Fibroblast of skin of right quadriceps (primary cell): ENCODE results near the gene TRIP12.
"Not testable (repeated sequence)": the region's sequence is repeated elsewhere in the genome, so short reads cannot be mapped to it uniquely, and the experiment has no call there.

Experiments
- DNase-seq: peaks from one replicate; pipeline ENCODE4 v3.0.0-alpha.2; 2013

Gene TRIP12

DNA sequence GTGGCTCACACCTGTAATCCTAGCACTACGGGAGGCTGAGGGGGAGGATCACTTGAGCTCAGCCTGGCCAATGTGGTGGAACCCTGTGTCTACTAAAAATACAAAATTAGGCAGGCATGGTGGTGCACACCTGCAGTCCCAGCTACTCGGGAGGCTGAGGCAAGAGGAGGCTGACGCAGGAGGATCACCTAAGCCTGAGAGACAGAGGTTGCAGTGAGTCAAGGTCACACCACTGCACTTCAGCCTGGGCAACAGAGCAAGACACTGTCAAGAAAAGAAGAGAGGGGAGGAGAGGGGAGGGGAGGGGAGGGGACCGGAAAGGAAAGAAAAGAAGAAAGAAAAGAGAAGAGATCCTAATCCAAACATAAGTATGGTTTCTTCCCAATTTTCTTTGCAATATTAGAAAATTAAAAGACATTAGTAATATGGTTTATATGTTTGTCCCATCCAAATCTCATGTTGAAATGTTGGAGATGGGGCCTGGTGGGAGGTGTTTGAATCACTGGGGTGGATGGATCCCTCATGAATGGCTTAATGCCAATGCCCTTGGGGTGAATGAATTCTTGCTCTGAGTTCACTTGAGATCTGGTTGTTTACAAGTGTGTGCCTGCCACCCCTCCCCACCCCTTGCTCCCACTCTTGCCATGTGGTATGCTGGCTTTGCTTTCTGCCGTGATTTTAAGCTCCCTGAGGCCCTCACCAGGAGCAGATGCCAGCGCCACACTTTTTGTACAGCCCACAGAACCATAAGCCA is 50.7 kb downstream of the TRIP12 start:
- DNase-seq = no peak

DNA sequence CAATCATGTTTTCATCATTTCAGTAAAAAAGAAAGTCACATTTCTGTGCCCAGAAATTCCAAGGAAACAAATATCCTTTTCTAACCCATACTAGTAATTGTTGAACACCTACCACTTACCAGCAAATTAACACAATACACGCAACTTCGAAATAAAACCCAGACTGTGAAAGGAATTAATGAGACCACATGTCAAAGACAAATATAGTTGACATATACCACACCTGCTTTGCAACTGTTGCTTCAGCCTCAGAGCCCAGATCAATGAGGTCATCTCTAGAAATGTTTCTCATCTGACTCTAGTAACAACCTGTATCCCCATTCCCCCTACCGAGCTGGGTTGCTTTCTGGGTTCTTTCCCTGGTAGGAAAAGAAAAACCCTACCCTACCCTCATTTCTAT is 52.6 kb downstream of the TRIP12 start:
- no peak for DNase-seq

- no peak for DNase-seq
Observed at GRCh38 chr2:229868794-229869193, 53.0 kb downstream of the TRIP12 start.

DNA sequence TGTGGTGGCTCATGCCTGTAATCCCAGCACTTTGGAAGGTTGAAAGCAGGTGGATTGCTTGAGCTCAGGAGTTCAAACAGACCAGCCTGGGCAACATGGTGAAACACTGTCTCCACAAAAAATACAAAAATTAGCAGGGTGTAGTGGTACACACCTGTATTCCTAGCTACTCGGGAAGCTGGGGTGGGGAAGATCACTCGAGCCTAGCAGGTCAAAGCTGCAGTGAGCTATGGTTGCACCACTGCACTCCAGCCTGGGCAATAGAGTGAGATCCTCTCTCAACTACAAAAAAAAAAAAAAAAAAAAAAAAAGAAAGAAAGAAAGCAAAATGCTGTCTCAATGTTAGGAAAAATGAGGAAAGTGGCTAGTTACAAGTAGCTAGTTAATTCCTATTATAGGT is 56.8 kb downstream of the TRIP12 start:
- no peak for DNase-seq

GRCh38 chr2:229861431-229861830 is 60.4 kb downstream of the TRIP12 start:
- DNase-seq = no peak

- no peak for DNase-seq
Observed at GRCh38 chr2:229860334-229860733, 61.5 kb downstream of the TRIP12 start.

- no peak for DNase-seq
Observed at GRCh38 chr2:229858351-229858750, 63.5 kb downstream of the TRIP12 start.

DNA sequence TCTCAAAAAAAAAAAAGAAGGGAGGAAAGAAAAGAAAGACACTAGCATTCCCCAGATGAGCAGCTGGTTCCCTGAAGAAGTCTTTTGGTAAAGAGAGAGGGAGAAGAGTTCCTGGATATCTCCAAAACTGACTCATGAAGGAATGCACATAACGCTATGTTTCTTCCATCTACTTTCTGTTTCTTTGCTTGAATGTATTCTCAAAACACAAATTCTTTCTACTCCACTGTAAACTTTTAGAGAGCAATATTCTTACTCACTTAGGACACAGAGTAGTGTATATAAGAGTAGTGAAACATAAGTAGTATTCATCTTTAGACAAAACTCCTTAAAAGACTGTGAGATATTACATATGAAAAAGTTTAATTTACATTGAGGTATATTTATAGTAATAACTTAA is 64.2 kb downstream of the TRIP12 start:
- no peak for DNase-seq

DNA sequence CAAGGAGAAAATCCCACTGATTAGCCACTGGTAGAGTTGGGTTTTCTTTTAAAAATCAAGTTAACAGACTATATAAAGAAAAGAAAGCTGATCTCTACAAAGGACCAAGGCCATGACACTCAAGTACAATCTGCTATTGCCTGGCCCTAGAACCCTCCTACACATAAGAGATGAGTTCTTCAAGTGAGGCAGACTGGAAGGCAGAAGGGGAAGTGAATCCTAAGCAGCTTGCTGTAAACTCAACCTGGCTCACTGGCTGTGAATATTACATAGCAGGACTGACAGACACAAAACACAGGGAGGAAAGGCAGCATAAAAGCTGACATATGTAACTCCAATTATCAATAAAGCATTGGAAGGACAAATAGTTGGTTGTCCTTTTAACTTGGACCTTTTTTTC is 65.4 kb downstream of the TRIP12 start:
- no peak for DNase-seq

- DNase-seq = no peak
Observed at GRCh38 chr2:229855116-229855515, 66.7 kb downstream of the TRIP12 start.

- DNase-seq = peak; percentile 42
Observed at GRCh38 chr2:229852565-229852964, 69.2 kb downstream of the TRIP12 start.

- DNase-seq = no peak
Observed at GRCh38 chr2:229851870-229852269, 69.9 kb downstream of the TRIP12 start.

DNA sequence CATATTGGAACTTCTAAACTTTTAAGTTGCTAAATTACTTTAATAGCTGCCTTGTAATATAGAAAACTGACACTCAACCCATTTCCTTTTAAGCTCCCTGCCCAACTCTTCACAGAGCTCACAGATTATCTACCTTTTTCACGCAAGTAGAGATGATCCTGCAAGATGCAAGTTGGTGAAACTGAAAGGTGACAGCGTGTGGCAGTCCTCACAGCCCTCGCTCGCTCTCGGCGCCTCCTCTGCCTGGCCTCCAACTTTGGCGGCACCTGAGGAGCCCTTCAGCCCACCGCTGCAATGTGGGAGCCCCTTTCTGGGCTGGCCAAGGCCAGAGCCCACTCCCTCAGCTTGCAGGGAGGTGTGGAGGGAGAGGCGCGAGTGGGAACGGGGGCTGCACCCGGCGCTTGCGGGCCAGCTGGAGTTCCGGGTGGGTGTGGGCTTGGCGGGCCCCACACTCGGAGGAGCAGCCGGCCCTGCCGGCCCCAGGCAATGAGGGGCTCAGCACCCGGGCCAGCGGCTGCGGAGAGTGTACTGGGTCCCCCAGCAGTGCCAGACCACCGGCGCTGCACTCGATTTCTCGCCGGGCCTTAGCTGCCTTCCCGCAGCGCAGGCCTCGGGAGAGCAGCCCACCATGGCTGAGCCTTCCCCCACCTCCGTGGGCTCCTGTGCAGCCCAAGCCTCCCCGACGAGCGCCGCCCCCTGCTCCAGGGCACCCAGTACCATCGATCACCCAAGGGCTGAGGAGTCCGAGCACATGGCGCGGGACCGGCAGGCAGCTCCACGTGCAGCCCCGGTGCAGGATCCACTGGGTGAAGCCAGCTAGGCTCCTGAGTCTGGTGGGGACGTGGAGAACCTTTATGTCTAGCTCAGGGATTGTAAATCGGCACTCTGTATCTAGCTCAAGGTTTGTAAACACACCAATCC is 71.2 kb downstream of the TRIP12 start:
- not testable (repeated sequence) for DNase-seq

DNA sequence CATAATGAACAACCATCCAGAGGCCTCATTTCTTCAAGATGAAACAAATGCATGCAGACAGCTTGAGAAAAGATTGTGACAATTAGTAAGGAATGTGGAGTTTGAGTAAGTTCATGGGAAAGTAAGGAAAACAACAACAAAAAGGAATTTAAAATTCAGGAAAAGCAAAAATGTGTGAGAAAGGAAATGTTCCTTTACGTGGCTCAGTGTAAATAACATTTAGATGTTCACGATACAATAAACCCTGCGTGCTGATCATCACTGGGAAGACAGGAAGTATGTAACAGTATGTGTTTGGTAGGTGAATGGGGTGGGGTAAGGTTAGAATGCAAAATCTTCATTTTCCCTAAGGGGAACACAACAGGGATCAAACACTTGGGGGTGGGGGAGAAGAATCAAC is 72.7 kb downstream of the TRIP12 start:
- DNase-seq = no peak

GRCh38 chr2:229843613-229844012 is 78.2 kb downstream of the TRIP12 start:
- no peak for DNase-seq

DNA sequence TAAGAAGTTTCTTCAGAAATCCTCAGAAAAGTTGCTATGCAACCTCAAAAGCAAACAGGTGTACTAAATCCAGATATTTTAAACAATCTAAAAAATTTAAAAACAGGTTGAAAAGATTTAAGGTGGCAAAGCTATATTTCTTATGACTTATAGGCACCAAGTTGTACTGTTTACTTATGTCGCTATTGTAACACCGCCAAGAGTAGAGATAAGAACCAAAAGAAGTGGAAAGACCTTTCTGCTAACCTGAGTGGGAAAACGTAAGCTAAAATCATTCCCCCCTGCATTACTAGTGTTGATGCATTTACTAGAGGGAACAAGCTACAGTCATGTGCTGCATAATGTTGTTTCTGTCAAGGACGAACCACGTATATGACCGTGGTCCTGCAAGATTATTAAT is 83.1 kb downstream of the TRIP12 start:
- DNase-seq = no peak

DNA sequence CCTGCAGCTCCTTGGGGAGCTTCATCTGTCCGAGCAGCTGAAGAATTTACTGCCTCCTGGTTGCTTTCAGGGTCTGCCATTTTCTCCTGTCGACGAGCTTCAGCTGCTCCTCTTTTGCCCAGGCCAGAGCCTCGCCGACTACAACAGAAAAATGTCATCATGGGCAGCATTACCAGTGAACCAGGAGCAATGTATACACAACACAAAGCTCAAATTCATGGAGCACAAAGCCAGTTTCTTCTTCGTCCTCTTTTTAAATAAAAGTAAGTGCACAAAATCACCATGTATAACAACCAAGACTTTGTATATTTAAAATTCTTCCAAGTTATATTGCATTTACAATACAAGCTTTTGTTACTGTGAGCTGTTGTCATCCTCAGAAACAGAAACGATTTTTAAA is 85.0 kb downstream of the TRIP12 start:
- no peak for DNase-seq

DNA sequence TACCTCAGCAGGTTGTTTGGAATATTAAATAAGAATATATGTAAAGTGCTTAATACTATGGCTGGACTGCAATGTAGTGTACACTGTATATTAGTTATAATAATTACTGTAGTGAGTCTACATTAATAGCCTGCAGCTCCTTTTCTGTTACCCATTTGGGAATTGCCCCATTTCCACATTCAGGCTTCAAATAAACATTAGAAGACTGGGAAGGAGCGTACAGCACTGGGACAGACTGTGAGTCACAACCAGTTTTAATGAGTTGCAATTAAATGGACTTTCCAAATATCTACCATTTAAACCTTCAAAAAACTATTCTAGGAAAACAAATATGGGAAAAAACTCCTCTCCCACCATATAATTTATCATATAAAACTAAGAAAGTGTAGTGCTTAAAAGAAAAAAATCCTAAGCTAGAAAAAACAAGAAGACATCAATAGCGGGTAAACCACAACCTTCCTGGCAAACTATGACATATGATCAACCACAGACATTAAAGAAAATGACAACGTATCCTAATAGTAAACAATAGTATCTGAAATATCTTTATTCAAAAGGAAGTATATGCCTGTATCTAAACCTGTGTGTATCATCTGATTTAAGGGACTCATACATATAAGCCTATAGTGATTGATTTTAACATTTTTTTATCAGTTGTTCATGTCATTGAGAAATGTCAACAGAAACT is 86.1 kb downstream of the TRIP12 start:
- peak; percentile 36 for DNase-seq

DNA sequence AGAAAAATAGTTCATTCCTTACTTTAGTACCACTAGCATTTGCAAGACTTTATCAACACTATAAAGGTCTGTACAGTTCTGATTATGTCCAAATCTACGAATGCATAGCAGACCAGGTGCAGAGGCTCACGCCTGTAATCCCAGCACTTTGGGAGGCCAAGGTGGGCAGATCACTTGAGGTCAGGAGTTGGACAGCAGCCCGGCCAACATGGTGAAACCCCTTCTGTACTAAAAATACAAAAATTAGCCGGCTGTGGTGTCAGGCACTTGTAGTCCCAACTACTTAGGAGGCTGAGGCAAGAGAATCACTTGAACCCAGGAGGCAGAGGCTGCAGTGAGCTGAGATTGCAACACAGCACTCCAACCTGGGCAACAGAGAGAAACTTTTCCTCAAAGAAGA is 87.4 kb downstream of the TRIP12 start:
- DNase-seq = not testable (repeated sequence)

- no peak for DNase-seq
Observed at GRCh38 chr2:229832510-229832898, 89.3 kb downstream of the TRIP12 start.

GRCh38 chr2:229831805-229832509 is 89.9 kb downstream of the TRIP12 start:
- DNase-seq = no peak

DNA sequence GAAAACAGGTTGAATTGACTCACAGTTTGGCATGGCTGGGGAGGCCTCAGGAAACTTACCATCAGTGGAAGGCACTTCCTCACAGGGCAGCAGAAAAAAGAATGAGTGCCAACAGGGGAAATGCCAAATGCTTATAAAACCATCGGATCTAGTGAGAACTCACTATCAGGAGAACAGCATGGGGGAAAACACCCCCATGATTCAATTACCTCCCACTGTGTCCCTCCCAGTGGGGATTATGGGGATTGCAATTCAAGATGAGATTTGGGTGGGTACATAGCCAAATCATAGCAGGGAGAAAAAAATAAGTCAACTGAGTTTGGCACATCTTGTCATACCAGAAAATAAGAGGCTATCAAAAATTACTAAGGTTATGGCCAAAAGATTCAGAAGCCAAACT is 96.3 kb downstream of the TRIP12 start:
- DNase-seq = no peak

DNA sequence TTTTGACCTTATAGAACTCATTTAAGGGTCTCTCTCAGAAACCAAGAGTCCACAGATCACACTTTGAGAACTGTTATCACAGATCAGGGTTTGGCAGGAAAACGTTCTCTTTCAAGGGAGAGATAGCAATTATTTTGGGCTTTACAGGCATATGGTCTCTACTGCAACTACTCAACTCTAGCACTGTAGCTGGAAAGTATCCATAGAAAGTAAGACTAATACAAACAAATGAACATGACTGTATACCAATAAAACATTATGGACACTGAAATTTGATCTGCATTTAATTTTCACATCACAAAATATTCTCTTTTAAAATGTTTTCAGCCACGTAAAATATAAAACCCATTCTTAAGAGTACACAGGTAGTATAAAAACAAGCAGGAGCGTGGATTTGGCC is 100.5 kb downstream of the TRIP12 start:
- no peak for DNase-seq
